HL-60 (cell line): ENCODE results near the gene PPME1.

ENCODE experiments used
- GABPA ChIP-seq: IDR thresholded peaks from 2 replicates; pipeline ENCODE4 v1.6.1; 2012; ENCODE audit warnings: low read depth
- POLR2AphosphoS5 ChIP-seq: IDR thresholded peaks from 2 replicates; pipeline ENCODE4 v1.6.1; 2012; ENCODE audit warnings: low read depth
- TF ChIP-seq, protein P1 (sequence below): IDR thresholded peaks from one replicate; pipeline ENCODE4 v1.5.1; 2011; ENCODE audit warnings: low read length, control low read depth, inconsistent platforms; ENCODE audit not compliant: insufficient read depth
- TF ChIP-seq, protein P2 (sequence below): IDR thresholded peaks from 2 replicates; pipeline ENCODE4 v1.6.1; 2012; ENCODE audit warnings: low read depth; ENCODE audit not compliant: insufficient replicate concordance

GRCh38 chr11:74153224-74153623 lies 17.9 kb upstream of the PPME1 start:
- TF ChIP-seq, protein P1, sequence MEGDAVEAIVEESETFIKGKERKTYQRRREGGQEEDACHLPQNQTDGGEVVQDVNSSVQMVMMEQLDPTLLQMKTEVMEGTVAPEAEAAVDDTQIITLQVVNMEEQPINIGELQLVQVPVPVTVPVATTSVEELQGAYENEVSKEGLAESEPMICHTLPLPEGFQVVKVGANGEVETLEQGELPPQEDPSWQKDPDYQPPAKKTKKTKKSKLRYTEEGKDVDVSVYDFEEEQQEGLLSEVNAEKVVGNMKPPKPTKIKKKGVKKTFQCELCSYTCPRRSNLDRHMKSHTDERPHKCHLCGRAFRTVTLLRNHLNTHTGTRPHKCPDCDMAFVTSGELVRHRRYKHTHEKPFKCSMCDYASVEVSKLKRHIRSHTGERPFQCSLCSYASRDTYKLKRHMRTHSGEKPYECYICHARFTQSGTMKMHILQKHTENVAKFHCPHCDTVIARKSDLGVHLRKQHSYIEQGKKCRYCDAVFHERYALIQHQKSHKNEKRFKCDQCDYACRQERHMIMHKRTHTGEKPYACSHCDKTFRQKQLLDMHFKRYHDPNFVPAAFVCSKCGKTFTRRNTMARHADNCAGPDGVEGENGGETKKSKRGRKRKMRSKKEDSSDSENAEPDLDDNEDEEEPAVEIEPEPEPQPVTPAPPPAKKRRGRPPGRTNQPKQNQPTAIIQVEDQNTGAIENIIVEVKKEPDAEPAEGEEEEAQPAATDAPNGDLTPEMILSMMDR: no peak
- TF ChIP-seq, protein P2, sequence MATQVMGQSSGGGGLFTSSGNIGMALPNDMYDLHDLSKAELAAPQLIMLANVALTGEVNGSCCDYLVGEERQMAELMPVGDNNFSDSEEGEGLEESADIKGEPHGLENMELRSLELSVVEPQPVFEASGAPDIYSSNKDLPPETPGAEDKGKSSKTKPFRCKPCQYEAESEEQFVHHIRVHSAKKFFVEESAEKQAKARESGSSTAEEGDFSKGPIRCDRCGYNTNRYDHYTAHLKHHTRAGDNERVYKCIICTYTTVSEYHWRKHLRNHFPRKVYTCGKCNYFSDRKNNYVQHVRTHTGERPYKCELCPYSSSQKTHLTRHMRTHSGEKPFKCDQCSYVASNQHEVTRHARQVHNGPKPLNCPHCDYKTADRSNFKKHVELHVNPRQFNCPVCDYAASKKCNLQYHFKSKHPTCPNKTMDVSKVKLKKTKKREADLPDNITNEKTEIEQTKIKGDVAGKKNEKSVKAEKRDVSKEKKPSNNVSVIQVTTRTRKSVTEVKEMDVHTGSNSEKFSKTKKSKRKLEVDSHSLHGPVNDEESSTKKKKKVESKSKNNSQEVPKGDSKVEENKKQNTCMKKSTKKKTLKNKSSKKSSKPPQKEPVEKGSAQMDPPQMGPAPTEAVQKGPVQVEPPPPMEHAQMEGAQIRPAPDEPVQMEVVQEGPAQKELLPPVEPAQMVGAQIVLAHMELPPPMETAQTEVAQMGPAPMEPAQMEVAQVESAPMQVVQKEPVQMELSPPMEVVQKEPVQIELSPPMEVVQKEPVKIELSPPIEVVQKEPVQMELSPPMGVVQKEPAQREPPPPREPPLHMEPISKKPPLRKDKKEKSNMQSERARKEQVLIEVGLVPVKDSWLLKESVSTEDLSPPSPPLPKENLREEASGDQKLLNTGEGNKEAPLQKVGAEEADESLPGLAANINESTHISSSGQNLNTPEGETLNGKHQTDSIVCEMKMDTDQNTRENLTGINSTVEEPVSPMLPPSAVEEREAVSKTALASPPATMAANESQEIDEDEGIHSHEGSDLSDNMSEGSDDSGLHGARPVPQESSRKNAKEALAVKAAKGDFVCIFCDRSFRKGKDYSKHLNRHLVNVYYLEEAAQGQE: no peak
- TF ChIP-seq GABPA (no peak), POLR2AphosphoS5 (no peak)
